ENCODE results near the gene CCDC182. TPM values are rescaled to one million over a fixed set of nuclear protein-coding genes. Genes with fewer than 3 reads are reported as not detected.

CCDC182 gene
- not detected for total RNA-seq

GRCh38 chr17:57745242-57745641, at the start of gene CCDC182:
Gene CCDC182 (minus strand): TSS chr17:57745299. CDS start chr17:57745272, 27 bp downstream.
- no peaks in the 10 kb centered on the region for H3K36me3 ChIP-seq
- no peaks in the 10 kb centered on the region for H3K9me3 ChIP-seq
- DNase-seq (ENCODE audit: low spot score): no peak
- no peak within 1 kb of the TSS for H3K27ac ChIP-seq
- no peak for TF ChIP-seq CTCF (IDR thresholded peaks at IDR 0.05)
- H3K27me3 ChIP-seq: no peaks in the 10 kb centered on the region
- no peaks in the 10 kb centered on the region for H3K4me1 ChIP-seq
- H3K4me3 ChIP-seq: no peak within 1 kb of the TSS

GRCh38 chr17:57794841-57795240, 49.7 kb upstream of the CCDC182 start:
- no peak for TF ChIP-seq CTCF (IDR thresholded peaks at IDR 0.05)
- H3K36me3 ChIP-seq: no peaks in the 10 kb centered on the region
- H3K4me3 ChIP-seq: no peak overlapping the region
- H3K9me3 ChIP-seq: no peaks in the 10 kb centered on the region
- H3K4me1 ChIP-seq: no peaks in the 10 kb centered on the region
- no peak for DNase-seq (ENCODE audit: low spot score)
- no peaks in the 10 kb centered on the region for H3K27me3 ChIP-seq
- no peak overlapping the region for H3K27ac ChIP-seq

GRCh38 chr17:57788725-57789124, 43.6 kb upstream of the CCDC182 start:
- no peaks in the 10 kb centered on the region for H3K9me3 ChIP-seq
- no peak overlapping the region for H3K27ac ChIP-seq
- H3K36me3 ChIP-seq: no peaks in the 10 kb centered on the region
- TF ChIP-seq CTCF (IDR thresholded peaks at IDR 0.05): no peak
- no peak for DNase-seq (ENCODE audit: low spot score)
- no peaks in the 10 kb centered on the region for H3K27me3 ChIP-seq
- no peak overlapping the region for H3K4me3 ChIP-seq
- H3K4me1 ChIP-seq: peaks cover 0 to under 1% of the 10 kb centered on the region in 2 donors

GRCh38 chr17:57785022-57785421, 39.9 kb upstream of the CCDC182 start:
- Histone ChIP-seq H3K4me1 (peaks cover 0 to 25% of the 10 kb centered on the region in 2 donors), H3K9me3 (no peaks in the 10 kb centered on the region), H3K27me3 (no peaks in the 10 kb centered on the region), H3K36me3 (no peaks in the 10 kb centered on the region), H3K27ac (no peak overlapping the region), H3K4me3 (no peak overlapping the region)
- no peak for TF ChIP-seq CTCF (IDR thresholded peaks at IDR 0.05)
- no peak for DNase-seq (ENCODE audit: low spot score)

GRCh38 chr17:57784226-57784895, 39.3 kb upstream of the CCDC182 start:
- TF ChIP-seq CTCF (IDR thresholded peaks at IDR 0.05): no peak

GRCh38 chr17:57783338-57783742, 38.2 kb upstream of the CCDC182 start:
- TF ChIP-seq CTCF (IDR thresholded peaks at IDR 0.05): peak; percentile 69 to 85
- Histone ChIP-seq H3K4me1 (peaks cover 0 to 25% of the 10 kb centered on the region in 2 donors), H3K9me3 (no peaks in the 10 kb centered on the region), H3K27ac (no peak overlapping the region), H3K27me3 (no peaks in the 10 kb centered on the region), H3K4me3 (peak overlapping the region in 1 of 2 donors; percentile 23), H3K36me3 (no peaks in the 10 kb centered on the region)
- peak; percentile 67 for DNase-seq (ENCODE audit: low spot score)

More at GRCh38 chr17:57784226-57784895, 39.3 kb upstream of the CCDC182 start:
- peaks cover 0 to 25% of the 10 kb centered on the region in 2 donors for H3K4me1 ChIP-seq
- H3K27ac ChIP-seq: no peak overlapping the region
- no peaks in the 10 kb centered on the region for H3K9me3 ChIP-seq
- H3K36me3 ChIP-seq: no peaks in the 10 kb centered on the region
- no peak overlapping the region for H3K4me3 ChIP-seq
- DNase-seq (ENCODE audit: low spot score): no peak
- H3K27me3 ChIP-seq: no peaks in the 10 kb centered on the region
